CD4-positive, alpha-beta memory T cell (primary cell): ENCODE results near the gene JMJD6. TPM values are rescaled to one million over a fixed set of nuclear protein-coding genes. Genes with fewer than 3 reads are reported as not detected.

Experiments used
- CTCF ChIA-PET: fragments of 350-600 bp; sonication (Branson Sonifier 250); formaldehyde crosslinking; loops from one replicate; lab custom pipeline; 2021; ENCODE audit warnings: inconsistent platforms; ENCODE audit not compliant: partially characterized antibody; lab: Charles Lee
- POLR2A ChIA-PET: fragments of 350-600 bp; sonication (Branson Sonifier 250); formaldehyde crosslinking; loops from one replicate; lab custom pipeline; 2021; ENCODE audit not compliant: partially characterized antibody; lab: Charles Lee
- DNase-seq, 5 donors: peaks; one replicate each; pipeline versions ENCODE4 v3.0.0 to v3.0.0-alpha.2; 2020 to 2022; ENCODE audit warnings: mixed read lengths in 1 of 5
- H3K27ac ChIP-seq: one replicate; pipeline ENCODE4 v1.7.0; 2013; ENCODE audit warnings: low read depth, low read length
- H3K27me3 ChIP-seq: 2 replicates; pipeline ENCODE4 v1.7.0; 2013; ENCODE audit warnings: mild to moderate bottlenecking, low read length, moderate library complexity; ENCODE audit not compliant: insufficient read depth
- H3K36me3 ChIP-seq: 2 replicates; pipeline ENCODE4 v1.7.0; 2013; ENCODE audit warnings: mild to moderate bottlenecking, low read length, moderate library complexity; ENCODE audit not compliant: insufficient read depth
- H3K4me1 ChIP-seq: 2 replicates; pipeline ENCODE4 v1.7.0; 2013; ENCODE audit warnings: mild to moderate bottlenecking, low read length, moderate library complexity; ENCODE audit not compliant: insufficient read depth
- H3K4me3 ChIP-seq, 2 donors: one replicate each; pipeline ENCODE4 v1.7.0; 2013; ENCODE audit warnings: low read length in 2 of 2, mild to moderate bottlenecking in 1 of 2
- H3K9me3 ChIP-seq, 2 donors: one replicate each; pipeline ENCODE4 v1.7.0; 2013; ENCODE audit warnings: low read length in 2 of 2, control low read depth in 1 of 2; ENCODE audit not compliant: control insufficient read depth in 1 of 2
- H3K27ac Mint-ChIP-seq, 7 donors: one replicate each; pipeline ENCODE4 v1.8.0; 2020 to 2021; ENCODE audit warnings: mixed read lengths in 7 of 7, mild to moderate bottlenecking in 6 of 7, inconsistent platforms in 3 of 7, moderate library complexity in 3 of 7
- H3K27me3 Mint-ChIP-seq, 2 donors: one replicate each; pipeline ENCODE4 v1.8.0; 2020 to 2021; ENCODE audit warnings: mixed read lengths in 2 of 2
- H3K36me3 Mint-ChIP-seq, 2 donors: one replicate each; pipeline ENCODE4 v1.8.0; 2020 to 2021; ENCODE audit warnings: mixed read lengths in 2 of 2, inconsistent platforms in 1 of 2, mild to moderate bottlenecking in 1 of 2
- H3K4me1 Mint-ChIP-seq, 4 donors: one replicate each; pipeline ENCODE4 v1.8.0; 2020 to 2021; ENCODE audit warnings: mixed read lengths in 4 of 4, mild to moderate bottlenecking in 1 of 4
- H3K4me3 Mint-ChIP-seq, 8 donors: one replicate each; pipeline ENCODE4 v1.8.0; 2020 to 2021; ENCODE audit warnings: mixed read lengths in 8 of 8, mild to moderate bottlenecking in 7 of 8, moderate library complexity in 6 of 8, inconsistent platforms in 3 of 8
- H3K9me3 Mint-ChIP-seq, 8 donors: one replicate each; pipeline ENCODE4 v1.8.0; 2020 to 2021; ENCODE audit warnings: mixed read lengths in 8 of 8, mild to moderate bottlenecking in 5 of 8, inconsistent platforms in 3 of 8, moderate library complexity in 1 of 8
- intact Hi-C: fragments of 100-400 bp; cut with micrococcal nuclease; formaldehyde crosslinking; loops from one replicate; pipeline ENCODE4 v1.15.1; 2023
- polyA plus RNA-seq, 2 donors: library from polyadenylated mRNA; unstranded; fragments of 300-500 nt; fragmentation: Illumina TruSeq; gene quantifications; one replicate each; pipeline ENCODE4 v1.2.3, GENCODE V29; 2021
- total RNA-seq, 2 experiments: library from RNA; stranded (reverse); gene quantifications; one replicate each; pipeline ENCODE4 v1.2.3, GENCODE V29; 2021

Gene JMJD6
- total and polyA plus RNA-seq, 4 experiments from 2014 or later: 22.1 to 62.1 (median 50.0) TPM

DNA sequence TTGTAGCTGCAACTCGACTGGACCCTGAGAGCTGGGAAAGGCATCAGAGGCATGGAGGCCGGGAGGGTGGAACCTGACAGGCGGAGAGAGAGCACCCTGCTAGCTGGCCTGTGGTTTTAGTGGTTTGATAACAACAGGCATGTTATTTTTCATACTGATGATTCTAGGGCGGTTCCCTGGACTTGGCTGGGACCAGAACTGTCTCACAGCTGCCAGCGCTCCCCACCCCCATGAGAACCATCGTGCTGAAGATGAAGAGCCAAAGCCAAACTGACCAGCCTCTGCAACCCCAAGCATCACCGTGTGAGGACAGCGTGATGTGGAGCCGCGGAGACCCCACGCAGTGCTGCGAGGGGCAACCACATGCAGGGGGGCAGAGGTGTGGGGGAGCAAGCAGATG, 44.1 kb downstream of the JMJD6 start:
- H3K9me3 Mint-ChIP-seq: no peaks in the 10 kb centered on the region
- Histone ChIP-seq H3K27me3 (no peaks in the 10 kb centered on the region), H3K27ac (no peak overlapping the region), H3K4me3 (no peak overlapping the region), H3K9me3 (no peaks in the 10 kb centered on the region), H3K4me1 (peaks cover 46% of the 10 kb centered on the region), H3K36me3 (no peaks in the 10 kb centered on the region)
- peak overlapping the region in 3 of 7 donors; percentile 79 to 90 (median 86) for H3K27ac Mint-ChIP-seq
- H3K27me3 Mint-ChIP-seq: peaks cover 0 to 3% of the 10 kb centered on the region in 2 donors
- DNase-seq: no peak
- intact Hi-C loops: loop anchor here (5.0 kb wide), 1 partner anchor 40 kb away; the partner anchor contains the start of gene ST6GALNAC1
- no peaks in the 10 kb centered on the region for H3K36me3 Mint-ChIP-seq
- peaks cover 8 to 16% (median 14%) of the 10 kb centered on the region in 4 donors for H3K4me1 Mint-ChIP-seq
- ChIA-PET CTCF (interaction anchor here (1.0 to 5.2 kb wide), 31 partner anchors 9 to 229 kb away, joined by 3 to 78 read pairs (median 8); partner anchors contain the start of genes ST6GALNAC1 and UBE2O), POLR2A (interaction anchor here (0.9 to 2.5 kb wide), 10 partner anchors 10 to 159 kb away, joined by 3 to 25 read pairs (median 6); partner anchors contain the start of gene ST6GALNAC2)
- H3K4me3 Mint-ChIP-seq: peak overlapping the region in 6 of 8 donors; percentile 8 to 68 (median 54)

DNA sequence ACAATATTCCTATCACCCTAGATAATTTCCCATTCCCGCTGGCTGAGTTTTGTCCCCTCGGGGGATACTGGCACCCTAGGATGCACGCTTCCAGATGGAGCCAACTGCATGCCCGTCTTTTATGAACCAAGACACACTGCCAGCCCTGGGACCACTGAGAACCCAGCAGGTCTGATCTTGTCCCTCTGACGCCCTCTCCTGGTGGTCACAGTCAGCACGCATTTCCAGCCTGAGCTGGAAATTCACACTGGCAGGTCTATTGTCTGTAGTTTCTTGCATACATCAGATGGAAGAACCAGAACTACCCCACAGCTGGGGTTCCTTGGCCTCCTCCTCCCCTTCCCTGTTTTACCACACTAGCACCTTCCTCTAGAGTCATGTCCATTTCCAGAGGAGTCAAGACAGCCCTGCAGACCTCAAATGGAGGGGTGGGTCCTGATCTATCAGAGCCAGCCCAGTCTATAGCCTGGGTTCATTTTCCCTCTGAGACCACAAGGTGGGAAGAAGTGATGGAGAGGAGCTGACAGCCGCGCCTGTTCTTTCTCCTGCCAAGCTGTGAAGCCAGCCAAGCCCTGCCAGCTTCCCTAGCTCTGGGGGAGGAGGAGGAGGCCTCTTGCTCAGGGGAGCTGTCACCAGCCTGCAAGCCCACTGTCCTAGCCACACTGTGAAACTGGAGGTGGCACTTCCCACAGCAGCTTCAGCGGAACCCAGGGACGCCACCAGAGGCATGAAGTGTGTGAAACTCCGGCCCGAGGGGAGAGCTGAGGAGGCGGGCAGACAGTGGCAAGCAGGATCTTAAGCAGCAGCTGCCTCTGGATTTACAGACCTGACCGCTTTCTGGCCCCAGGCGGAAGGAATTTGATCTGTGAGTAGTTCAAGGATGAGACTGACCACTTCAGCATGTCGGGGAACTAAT, 44.9 kb downstream of the JMJD6 start:
- Mint-ChIP-seq H3K36me3 (no peaks in the 10 kb centered on the region), H3K4me1 (peaks cover 8 to 16% (median 14%) of the 10 kb centered on the region in 4 donors), H3K9me3 (no peaks in the 10 kb centered on the region), H3K4me3 (peak overlapping the region in 4 of 8 donors; percentile 1 to 37 (median 19)), H3K27me3 (peaks cover 0 to 3% of the 10 kb centered on the region in 2 donors), H3K27ac (peak overlapping the region in 6 of 7 donors; percentile 30 to 90 (median 74))
- intact Hi-C loops: loop anchor here (1.0 to 5.0 kb wide), 4 partner anchors 39 to 158 kb away; partner anchors contain the start of gene ST6GALNAC1
- Histone ChIP-seq H3K9me3 (no peaks in the 10 kb centered on the region), H3K27me3 (no peaks in the 10 kb centered on the region), H3K36me3 (no peaks in the 10 kb centered on the region), H3K27ac (no peak overlapping the region), H3K4me3 (no peak overlapping the region), H3K4me1 (peaks cover 46% of the 10 kb centered on the region)
- CTCF ChIA-PET: interaction anchor here (0.6 to 5.2 kb wide), 48 partner anchors 10 to 229 kb away, joined by 3 to 78 read pairs (median 5); partner anchors contain the start of genes MXRA7, ST6GALNAC1 and UBE2O
- peak; percentile 67 to 75 (median 73) for DNase-seq
- POLR2A ChIA-PET: interaction anchor here (0.6 to 2.5 kb wide), 15 partner anchors 10 to 180 kb away, joined by 3 to 25 read pairs (median 4); partner anchors contain the start of genes RHBDF2 and ST6GALNAC2

DNA sequence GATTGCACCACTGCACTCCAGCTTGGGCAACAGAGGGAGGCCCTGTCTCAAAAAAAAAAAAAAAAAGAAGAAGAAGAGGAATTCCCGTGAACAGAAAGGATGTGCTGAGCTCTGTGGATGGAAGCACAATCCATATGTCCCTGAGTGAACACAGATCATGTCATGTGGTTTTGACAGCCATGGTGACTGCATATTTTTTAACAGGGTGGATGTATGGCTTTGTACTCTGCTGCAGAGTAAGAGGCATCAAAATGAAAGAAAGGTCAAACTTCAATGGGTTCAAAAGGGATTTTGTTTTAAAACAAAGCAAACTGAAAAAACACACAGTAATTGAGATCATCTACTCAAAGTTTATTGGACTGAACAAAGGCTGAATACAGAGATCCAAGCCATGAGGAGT, 47.2 kb downstream of the JMJD6 start:
- POLR2A ChIA-PET: interaction anchor here (1.0 to 1.8 kb wide), 3 partner anchors 35 to 156 kb away, joined by 3 to 7 read pairs (median 3); partner anchors contain the start of gene ST6GALNAC1
- peaks cover 8 to 16% (median 14%) of the 10 kb centered on the region in 4 donors for H3K4me1 Mint-ChIP-seq
- no peak overlapping the region for H3K4me3 ChIP-seq
- no peaks in the 10 kb centered on the region for H3K9me3 ChIP-seq
- DNase-seq: no peak
- no peaks in the 10 kb centered on the region for H3K36me3 Mint-ChIP-seq
- H3K27me3 ChIP-seq: no peaks in the 10 kb centered on the region
- no peaks in the 10 kb centered on the region for H3K36me3 ChIP-seq
- H3K27ac Mint-ChIP-seq: peak overlapping the region in 4 of 7 donors; percentile 9 to 74 (median 44)
- H3K27me3 Mint-ChIP-seq: no peaks in the 10 kb centered on the region
- no peaks in the 10 kb centered on the region for H3K9me3 Mint-ChIP-seq
- intact Hi-C loops: loop anchor here (10.0 kb wide), 1 partner anchor 224 kb away; the partner anchor contains the start of gene UBE2O
- CTCF ChIA-PET: interaction anchor here (0.9 to 3.3 kb wide), 6 partner anchors 17 to 155 kb away, joined by 3 to 20 read pairs (median 8); no protein-coding TSS in a partner anchor
- H3K4me3 Mint-ChIP-seq: peak overlapping the region in 1 of 8 donors; percentile 28
- peaks cover 46% of the 10 kb centered on the region for H3K4me1 ChIP-seq
- H3K27ac ChIP-seq: no peak overlapping the region

DNA sequence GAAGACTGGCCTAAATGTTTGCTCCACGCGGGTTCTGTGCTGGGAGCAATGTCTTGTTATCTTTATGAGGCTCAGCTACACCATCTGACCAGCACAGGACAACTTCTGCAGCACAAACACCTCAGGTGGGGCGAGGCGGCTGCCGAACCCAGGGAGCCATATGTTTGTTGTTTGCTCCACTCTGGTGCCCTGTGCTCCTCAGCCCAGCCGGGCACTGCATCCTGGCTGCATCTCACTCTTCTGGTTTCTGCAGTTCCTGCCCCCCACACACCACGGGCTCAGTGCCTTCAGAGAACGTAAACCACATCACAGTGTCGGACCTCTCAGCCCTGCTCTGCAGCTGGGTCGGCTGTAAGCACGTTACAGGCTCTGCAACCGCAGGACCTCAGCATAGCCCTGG, 48.1 kb downstream of the JMJD6 start:
- Histone ChIP-seq H3K27me3 (no peaks in the 10 kb centered on the region), H3K4me1 (peaks cover 49% of the 10 kb centered on the region), H3K9me3 (no peaks in the 10 kb centered on the region), H3K27ac (no peak overlapping the region), H3K4me3 (peak overlapping the region in 1 of 2 donors; percentile 17), H3K36me3 (no peaks in the 10 kb centered on the region)
- Mint-ChIP-seq H3K9me3 (no peaks in the 10 kb centered on the region), H3K27ac (no peak overlapping the region), H3K27me3 (no peaks in the 10 kb centered on the region), H3K36me3 (no peaks in the 10 kb centered on the region), H3K4me1 (peaks cover 8 to 16% (median 14%) of the 10 kb centered on the region in 4 donors), H3K4me3 (no peak overlapping the region)
- intact Hi-C loops: loop anchor here (10.0 kb wide), 1 partner anchor 224 kb away; the partner anchor contains the start of gene UBE2O
- peak in 3 of 5 donors; percentile 26 to 42 (median 31) for DNase-seq
- CTCF ChIA-PET: interaction anchor here (1.2 to 3.3 kb wide), 5 partner anchors 35 to 155 kb away, joined by 4 to 20 read pairs (median 10); partner anchors contain the start of gene ST6GALNAC1
- POLR2A ChIA-PET: interaction anchor here (0.8 to 1.8 kb wide), 8 partner anchors 18 to 158 kb away, joined by 3 to 7 read pairs (median 3); partner anchors contain the start of gene ST6GALNAC1

DNA sequence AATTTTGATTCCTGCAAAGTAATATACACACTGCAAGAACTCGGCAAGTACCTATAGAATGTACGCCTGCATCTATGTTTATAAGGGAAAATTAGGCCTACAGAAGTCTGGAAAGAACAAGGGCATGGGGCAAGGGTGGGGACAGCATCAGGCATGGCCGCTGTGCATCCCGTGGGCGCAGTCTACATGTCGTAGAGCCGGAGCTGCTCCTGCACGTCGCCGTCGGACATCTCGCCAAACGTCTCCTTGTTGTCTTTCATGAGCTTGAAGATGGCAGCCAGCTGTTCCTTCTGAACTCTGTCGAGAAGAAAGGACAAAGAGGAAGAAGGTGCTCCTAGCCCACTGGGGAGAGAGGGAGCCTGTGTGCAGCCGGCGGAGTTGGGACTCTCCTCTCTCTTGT, 49.0 kb downstream of the JMJD6 start:
- no peak for DNase-seq
- H3K4me1 ChIP-seq: peaks cover 51% of the 10 kb centered on the region
- no peaks in the 10 kb centered on the region for H3K9me3 ChIP-seq
- no peak overlapping the region for H3K4me3 ChIP-seq
- no peak overlapping the region for H3K27ac ChIP-seq
- H3K4me1 Mint-ChIP-seq: peaks cover 11 to 20% (median 17%) of the 10 kb centered on the region in 4 donors
- intact Hi-C loops: loop anchor here (10.0 kb wide), 1 partner anchor 223 kb away; the partner anchor contains the start of gene UBE2O
- no peaks in the 10 kb centered on the region for H3K9me3 Mint-ChIP-seq
- no peaks in the 10 kb centered on the region for H3K36me3 ChIP-seq
- CTCF ChIA-PET: interaction anchor here (0.7 to 3.3 kb wide), 8 partner anchors 10 to 154 kb away, joined by 3 to 20 read pairs (median 5); partner anchors contain the start of gene ST6GALNAC1
- no peaks in the 10 kb centered on the region for H3K27me3 ChIP-seq
- no peaks in the 10 kb centered on the region for H3K36me3 Mint-ChIP-seq
- no peak overlapping the region for H3K4me3 Mint-ChIP-seq
- POLR2A ChIA-PET: interaction anchor here (0.8 to 1.8 kb wide), 5 partner anchors 17 to 157 kb away, joined by 3 to 7 read pairs (median 4); no protein-coding TSS in a partner anchor
- H3K27ac Mint-ChIP-seq: no peak overlapping the region
- no peaks in the 10 kb centered on the region for H3K27me3 Mint-ChIP-seq

DNA sequence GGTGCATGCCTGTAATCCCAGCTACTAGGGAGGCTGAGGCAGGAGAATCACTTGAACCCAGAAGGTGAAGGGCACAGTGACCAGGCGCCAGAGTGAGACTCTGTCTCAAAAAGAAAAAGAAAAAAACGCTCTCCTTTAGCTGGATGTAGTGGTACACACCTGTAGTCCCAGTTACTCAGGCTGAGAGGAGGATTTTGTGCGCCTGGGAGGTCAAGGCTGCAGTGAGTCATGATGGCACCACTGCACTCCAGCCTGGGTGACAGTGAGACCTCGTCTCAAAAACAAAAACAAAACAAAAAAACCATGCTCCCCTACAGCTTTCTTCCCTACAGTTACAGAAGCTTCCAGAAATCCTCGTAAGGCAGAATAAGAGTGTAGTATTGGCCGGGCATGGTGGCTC, 49.8 kb downstream of the JMJD6 start:
- H3K9me3 ChIP-seq: no peaks in the 10 kb centered on the region
- H3K36me3 ChIP-seq: no peaks in the 10 kb centered on the region
- H3K27ac Mint-ChIP-seq: no peak overlapping the region
- no peaks in the 10 kb centered on the region for H3K9me3 Mint-ChIP-seq
- no peak for DNase-seq
- intact Hi-C loops: loop anchor here (10.0 kb wide), 1 partner anchor 222 kb away; the partner anchor contains the start of gene UBE2O
- no peak overlapping the region for H3K4me3 Mint-ChIP-seq
- peaks cover 0 to 4% of the 10 kb centered on the region in 2 donors for H3K36me3 Mint-ChIP-seq
- peaks cover 47% of the 10 kb centered on the region for H3K4me1 ChIP-seq
- no peak overlapping the region for H3K4me3 ChIP-seq
- H3K27ac ChIP-seq: no peak overlapping the region
- peaks cover 12 to 21% (median 19%) of the 10 kb centered on the region in 4 donors for H3K4me1 Mint-ChIP-seq
- ChIA-PET POLR2A (interaction anchor here (1.5 kb wide), 1 partner anchor 33 kb away, joined by 3 read pairs; the partner anchor contains the start of gene ST6GALNAC1), CTCF (interaction anchor here (1.3 to 3.3 kb wide), 4 partner anchors 11 to 119 kb away, joined by 3 to 17 read pairs (median 4); no protein-coding TSS in a partner anchor)
- H3K27me3 Mint-ChIP-seq: no peaks in the 10 kb centered on the region
- H3K27me3 ChIP-seq: no peaks in the 10 kb centered on the region
